Keratinocyte (primary cell): ENCODE results near the gene FKBP5.

Experiments
- EZH2 ChIP-seq: IDR thresholded peaks from one replicate; pipeline ENCODE4 v1.6.1; 2012; ENCODE audit warnings: inconsistent platforms, mild to moderate bottlenecking, low read length, moderate library complexity
- TF ChIP-seq, protein P1 (sequence below), 3 experiments: IDR thresholded peaks in 1 of 3; conservative IDR thresholded peaks in 1 of 3; optimal IDR thresholded peaks in 1 of 3; 2 replicates in 2 of 3; 3 replicates in 1 of 3; pipeline versions ENCODE3 to v1.5.1; 2011; ENCODE audit warnings: low read length in 3 of 3, mild to moderate bottlenecking in 3 of 3, moderate library complexity in 2 of 3, control low read depth in 1 of 3, inconsistent platforms in 1 of 3; ENCODE audit not compliant: insufficient read depth in 2 of 3; ENCODE audit errors: extremely low read depth in 1 of 3

DNA sequence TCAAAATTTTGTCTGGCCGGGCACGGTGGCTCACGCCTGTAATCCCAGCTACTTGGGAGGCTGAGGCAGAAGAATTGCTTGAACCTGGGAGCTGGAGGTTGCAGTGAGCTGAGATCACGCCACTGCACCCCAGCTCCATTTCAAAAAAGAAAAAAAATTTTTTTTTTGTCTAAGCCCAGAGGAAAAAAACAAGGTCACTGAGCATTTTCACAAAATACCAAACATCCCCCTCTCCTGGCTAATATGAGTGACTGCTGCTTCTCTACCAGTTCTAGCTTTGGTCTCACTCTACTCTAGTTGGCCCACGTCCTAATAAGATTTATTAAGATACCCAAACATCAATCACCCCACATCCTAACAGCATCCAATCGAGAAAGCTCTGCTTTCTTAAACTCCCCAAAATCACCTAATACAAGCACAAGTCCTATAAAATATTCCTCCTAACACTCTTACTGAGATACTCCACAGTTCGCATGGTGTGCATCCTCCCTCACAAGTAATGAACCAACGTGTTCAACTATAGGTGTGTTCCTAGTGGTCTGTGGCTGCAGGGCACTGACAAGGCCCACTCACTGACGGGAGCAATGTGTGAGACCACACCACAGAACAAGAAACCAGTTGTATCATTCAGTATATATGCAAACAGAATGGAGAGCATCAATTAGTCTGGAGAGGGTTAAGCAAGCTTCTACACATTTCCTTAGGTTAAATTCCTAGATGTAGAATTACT lies 64.2 kb downstream of the FKBP5 start:
- no peak for TF ChIP-seq EZH2
- TF ChIP-seq, protein P1, sequence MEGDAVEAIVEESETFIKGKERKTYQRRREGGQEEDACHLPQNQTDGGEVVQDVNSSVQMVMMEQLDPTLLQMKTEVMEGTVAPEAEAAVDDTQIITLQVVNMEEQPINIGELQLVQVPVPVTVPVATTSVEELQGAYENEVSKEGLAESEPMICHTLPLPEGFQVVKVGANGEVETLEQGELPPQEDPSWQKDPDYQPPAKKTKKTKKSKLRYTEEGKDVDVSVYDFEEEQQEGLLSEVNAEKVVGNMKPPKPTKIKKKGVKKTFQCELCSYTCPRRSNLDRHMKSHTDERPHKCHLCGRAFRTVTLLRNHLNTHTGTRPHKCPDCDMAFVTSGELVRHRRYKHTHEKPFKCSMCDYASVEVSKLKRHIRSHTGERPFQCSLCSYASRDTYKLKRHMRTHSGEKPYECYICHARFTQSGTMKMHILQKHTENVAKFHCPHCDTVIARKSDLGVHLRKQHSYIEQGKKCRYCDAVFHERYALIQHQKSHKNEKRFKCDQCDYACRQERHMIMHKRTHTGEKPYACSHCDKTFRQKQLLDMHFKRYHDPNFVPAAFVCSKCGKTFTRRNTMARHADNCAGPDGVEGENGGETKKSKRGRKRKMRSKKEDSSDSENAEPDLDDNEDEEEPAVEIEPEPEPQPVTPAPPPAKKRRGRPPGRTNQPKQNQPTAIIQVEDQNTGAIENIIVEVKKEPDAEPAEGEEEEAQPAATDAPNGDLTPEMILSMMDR (optimal IDR thresholded peaks at IDR 0.05 in 1 of 3, IDR thresholded peaks at IDR 0.05 in 1 of 3, conservative IDR thresholded peaks at IDR 0.05 in 1 of 3; ENCODE audit: extremely low read depth in 1 of 3, insufficient read depth in 2 of 3, low read length in 3 of 3): peak in 1 of 3 experiments; percentile 39
